ENCODE results near the gene TMEM120A. TPM values are rescaled to one million over a fixed set of nuclear protein-coding genes. Genes with fewer than 3 reads are reported as not detected.

Gene TMEM120A
- total and polyA plus RNA-seq, 10 of the 15 experiments (the other 5 are each of a cell fraction or from before 2014, with no cell fraction given) = 0.43 to 86.6 (median 18.5) TPM

- H3K36me3 ChIP-seq (ENCODE audit: control insufficient read depth in 2 of 2, insufficient read depth in 2 of 2, low read length in 1 of 2) = peaks cover 0 to 4% of the 10 kb centered on the region in 2 experiments; a peak in 1 of 4 replicates
- H3K4me2 ChIP-seq (ENCODE audit: control insufficient read depth, insufficient read depth) = no peak overlapping the region
- ChIA-PET SMC1A (ENCODE audit: uncharacterized antibody, unreplicated experiment) (interaction anchor here (0.5 to 1.4 kb wide), 3 partner anchors 14 to 36 kb away, joined by 3 read pairs; no protein-coding TSS in a partner anchor), POLR2A (interaction anchor here (0.8 kb wide), 1 partner anchor 21 kb away, joined by 3 read pairs; no protein-coding TSS in a partner anchor), RAD21 (ENCODE audit: unreplicated experiment) (no interaction called here), CTCF (no interaction called here)
- H3K9ac ChIP-seq (ENCODE audit: control insufficient read depth, insufficient read depth, low read length) = no peak overlapping the region
- no peak overlapping the region for H3K27ac ChIP-seq (ENCODE audit: control insufficient read depth, insufficient read depth)
- in situ Hi-C loops (cut with MboI) (no loop called here), intact Hi-C loops (cut with micrococcal nuclease; ENCODE audit: unreplicated experiment) (no loop called here)
- ATAC-seq (no peak), FAIRE-seq (no peak), DNase-seq (ENCODE audit: low read depth, low spot score) (no peak)
- no peaks in the 10 kb centered on the region for H4K20me1 ChIP-seq (ENCODE audit: control insufficient read depth, insufficient read depth)
- H3K4me1 ChIP-seq (ENCODE audit: control insufficient read depth, insufficient read depth, low read length) = no peaks in the 10 kb centered on the region
- H2AFZ ChIP-seq (ENCODE audit: control insufficient read depth, low read depth, low read length) = no peak overlapping the region
- TF ChIP-seq NBN (IDR thresholded peaks at IDR 0.05) = no peak
- no peak for TF ChIP-seq SP1 (IDR thresholded peaks at IDR 0.05; ENCODE audit: low read depth, low read length)
- no peak for TF ChIP-seq YBX1 (IDR thresholded peaks at IDR 0.05)
- peak; percentile 46 for TF ChIP-seq RUNX3 (IDR thresholded peaks at IDR 0.05; ENCODE audit: low read length)
- H3K27me3 ChIP-seq (replicated peaks in 1 of 2; ENCODE audit: control insufficient read depth in 2 of 2, insufficient read depth in 2 of 2, low read length in 1 of 2) = no peaks in the 10 kb centered on the region
- no peaks in the 10 kb centered on the region for H3K79me2 ChIP-seq (ENCODE audit: control insufficient read depth, insufficient read depth, low read length)
- WGBS (ENCODE audit: insufficient coverage, insufficient replicate concordance, low lambda C conversion rate, missing lambda C conversion rate) = 79% methylated on average over 8 of the region's 8 CpGs
- no peak overlapping the region for H3K4me3 ChIP-seq
- H3K9me3 ChIP-seq (replicated peaks; ENCODE audit: control insufficient read depth, insufficient read depth, low read length) = no peaks in the 10 kb centered on the region
- no TSS peak for BruUV-seq (replicated peaks)
These were observed 48.1 kb downstream of the TMEM120A start for GRCh38 chr7:75946207-75946855.

DNA sequence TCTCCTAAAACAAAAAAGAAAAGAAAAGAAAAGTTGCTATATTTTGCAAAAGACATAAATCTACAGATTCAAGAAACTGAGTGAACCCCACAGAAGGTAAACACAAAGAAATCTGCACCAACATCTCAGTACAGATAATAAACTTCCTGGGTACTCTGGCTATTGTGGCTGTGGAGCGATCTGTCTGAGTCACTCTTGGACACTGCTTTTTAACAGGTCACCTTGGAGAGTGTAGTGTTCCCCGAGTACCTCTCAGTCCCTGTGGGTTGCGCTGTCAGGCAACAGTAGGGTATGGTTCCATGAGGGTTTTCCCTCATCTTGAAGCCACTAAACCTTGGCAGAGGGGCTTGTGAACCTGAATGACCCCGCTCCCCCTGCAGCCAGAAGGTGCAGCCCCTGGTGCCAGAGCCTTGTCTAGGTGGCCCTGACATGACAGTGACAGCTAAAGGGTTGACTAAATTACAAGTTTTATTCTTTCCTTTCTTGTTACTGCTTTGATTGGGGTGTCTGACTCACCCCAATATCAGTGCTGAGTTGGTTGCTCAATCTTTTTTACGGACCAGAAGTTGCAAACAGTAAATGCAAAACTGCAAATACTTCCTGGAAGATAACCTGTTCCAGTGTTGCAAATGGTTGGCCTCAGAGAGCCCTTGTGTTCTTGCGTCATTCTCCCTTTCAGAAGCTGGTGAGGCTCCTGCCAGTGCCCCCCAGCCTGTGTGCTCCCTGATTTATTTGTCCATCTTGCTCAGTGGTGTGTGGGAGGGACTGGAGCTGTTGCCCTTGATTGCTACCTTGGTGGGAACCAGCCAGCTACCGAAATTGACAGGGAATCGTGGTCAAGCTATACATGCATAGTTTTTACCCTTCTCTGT is 48.9 kb downstream of the TMEM120A start:
- H3K4me1 ChIP-seq (ENCODE audit: control insufficient read depth, insufficient read depth, low read length) = no peaks in the 10 kb centered on the region
- peaks cover 0 to 4% of the 10 kb centered on the region in 2 experiments; a peak in 1 of 4 replicates for H3K36me3 ChIP-seq (ENCODE audit: control insufficient read depth in 2 of 2, insufficient read depth in 2 of 2, low read length in 1 of 2)
- no peaks in the 10 kb centered on the region for H3K27me3 ChIP-seq (replicated peaks in 1 of 2; ENCODE audit: control insufficient read depth in 2 of 2, insufficient read depth in 2 of 2, low read length in 1 of 2)
- no TSS peak for BruUV-seq (replicated peaks)
- in situ Hi-C loops (cut with MboI) = no loop called here
- DNase-seq (ENCODE audit: low read depth, low spot score) (no peak), FAIRE-seq (no peak), ATAC-seq (no peak)
- ChIA-PET SMC1A (ENCODE audit: uncharacterized antibody, unreplicated experiment) (interaction anchor here (0.5 to 1.4 kb wide), 3 partner anchors 14 to 35 kb away, joined by 3 read pairs; no protein-coding TSS in a partner anchor), POLR2A (interaction anchor here (0.8 kb wide), 1 partner anchor 20 kb away, joined by 3 read pairs; no protein-coding TSS in a partner anchor), CTCF (no interaction called here), RAD21 (ENCODE audit: unreplicated experiment) (no interaction called here)
- intact Hi-C loops (cut with micrococcal nuclease; ENCODE audit: unreplicated experiment) = no loop called here
- no peak overlapping the region for H3K27ac ChIP-seq (ENCODE audit: control insufficient read depth, insufficient read depth)
- H3K9ac ChIP-seq (ENCODE audit: control insufficient read depth, insufficient read depth, low read length) = no peak overlapping the region
- no peak overlapping the region for H2AFZ ChIP-seq (ENCODE audit: control insufficient read depth, low read depth, low read length)
- no peaks in the 10 kb centered on the region for H3K9me3 ChIP-seq (replicated peaks; ENCODE audit: control insufficient read depth, insufficient read depth, low read length)
- WGBS (ENCODE audit: insufficient coverage, insufficient replicate concordance, low lambda C conversion rate, missing lambda C conversion rate) = 57% methylated on average over 8 of the region's 8 CpGs
- no peak for TF ChIP-seq RUNX3 (IDR thresholded peaks at IDR 0.05; ENCODE audit: low read length)
- no peak for TF ChIP-seq RBBP5 (conservative IDR thresholded peaks at IDR 0.05)
- TF ChIP-seq ATF7 (IDR thresholded peaks at IDR 0.05; ENCODE audit: low read depth) = no peak
- TF ChIP-seq GATAD2B (conservative IDR thresholded peaks at IDR 0.05; ENCODE audit: low read depth) = no peak
- TF ChIP-seq, protein P1, sequence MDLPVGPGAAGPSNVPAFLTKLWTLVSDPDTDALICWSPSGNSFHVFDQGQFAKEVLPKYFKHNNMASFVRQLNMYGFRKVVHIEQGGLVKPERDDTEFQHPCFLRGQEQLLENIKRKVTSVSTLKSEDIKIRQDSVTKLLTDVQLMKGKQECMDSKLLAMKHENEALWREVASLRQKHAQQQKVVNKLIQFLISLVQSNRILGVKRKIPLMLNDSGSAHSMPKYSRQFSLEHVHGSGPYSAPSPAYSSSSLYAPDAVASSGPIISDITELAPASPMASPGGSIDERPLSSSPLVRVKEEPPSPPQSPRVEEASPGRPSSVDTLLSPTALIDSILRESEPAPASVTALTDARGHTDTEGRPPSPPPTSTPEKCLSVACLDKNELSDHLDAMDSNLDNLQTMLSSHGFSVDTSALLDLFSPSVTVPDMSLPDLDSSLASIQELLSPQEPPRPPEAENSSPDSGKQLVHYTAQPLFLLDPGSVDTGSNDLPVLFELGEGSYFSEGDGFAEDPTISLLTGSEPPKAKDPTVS (IDR thresholded peaks at IDR 0.05; ENCODE audit: low read depth, low read length) = no peak
- no peak for TF ChIP-seq PAX8 (IDR thresholded peaks at IDR 0.05)
- no peak for TF ChIP-seq STAT3 (IDR thresholded peaks at IDR 0.05; ENCODE audit: low read depth, low read length)
- H4K20me1 ChIP-seq (ENCODE audit: control insufficient read depth, insufficient read depth) = no peaks in the 10 kb centered on the region
- H3K4me3 ChIP-seq = no peak overlapping the region
- no peaks in the 10 kb centered on the region for H3K79me2 ChIP-seq (ENCODE audit: control insufficient read depth, insufficient read depth, low read length)
- no peak overlapping the region for H3K4me2 ChIP-seq (ENCODE audit: control insufficient read depth, insufficient read depth)

Data from GM12878 (cell line).